ENCODE measurements around the gene UBE2S.

The UBE2S gene

DNA sequence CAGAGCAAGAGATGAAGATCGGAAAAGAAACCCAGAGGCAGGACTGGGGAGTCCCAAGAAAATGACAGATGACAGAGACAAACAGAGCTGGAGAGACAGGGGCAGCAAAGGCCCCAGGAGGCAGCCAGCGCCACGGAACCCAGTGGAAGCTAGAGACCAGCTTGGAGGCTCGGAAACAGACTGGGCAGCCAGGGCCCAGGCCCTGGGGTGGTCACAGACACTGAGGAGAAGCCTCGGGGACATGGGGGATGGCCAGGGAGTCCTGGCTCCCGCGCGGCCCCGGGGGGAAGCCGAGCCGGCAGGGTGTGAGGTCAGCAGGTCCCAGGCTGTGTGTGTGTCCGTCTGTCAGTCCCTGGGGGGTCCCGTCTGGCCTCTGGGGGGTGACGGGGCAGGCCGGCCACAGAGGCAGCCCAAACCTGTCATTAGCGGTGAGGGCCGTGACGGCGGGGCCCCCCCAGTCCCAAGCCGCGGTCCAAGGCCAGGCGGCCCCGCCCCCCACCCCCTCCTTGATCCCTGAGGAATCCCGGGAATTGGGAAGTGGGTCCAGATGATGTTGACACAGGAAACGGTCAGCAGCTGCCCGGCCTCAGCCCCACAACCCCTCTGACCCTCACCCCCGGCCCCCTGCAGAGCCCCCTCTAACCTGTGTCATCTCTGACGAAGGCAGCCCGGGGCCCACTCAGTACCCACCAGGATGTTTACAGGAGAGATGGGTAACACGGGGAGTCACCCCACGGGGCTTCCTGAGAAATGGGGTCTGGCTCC is 33.4 kb downstream of the UBE2S start:
- H3K27ac Mint-ChIP-seq = peak overlapping the region; percentile 70
- H3K4me1 Mint-ChIP-seq = peaks cover 47% of the 10 kb centered on the region
- peak overlapping the region; percentile 36 for H3K4me3 Mint-ChIP-seq
- no peaks in the 10 kb centered on the region for H3K36me3 Mint-ChIP-seq (ENCODE audit: low read depth)
- no peaks in the 10 kb centered on the region for H3K9me3 Mint-ChIP-seq
- H3K27me3 Mint-ChIP-seq (ENCODE audit: low read depth, poor library complexity) = peaks cover 38% of the 10 kb centered on the region
- TF ChIP-seq, protein P1, sequence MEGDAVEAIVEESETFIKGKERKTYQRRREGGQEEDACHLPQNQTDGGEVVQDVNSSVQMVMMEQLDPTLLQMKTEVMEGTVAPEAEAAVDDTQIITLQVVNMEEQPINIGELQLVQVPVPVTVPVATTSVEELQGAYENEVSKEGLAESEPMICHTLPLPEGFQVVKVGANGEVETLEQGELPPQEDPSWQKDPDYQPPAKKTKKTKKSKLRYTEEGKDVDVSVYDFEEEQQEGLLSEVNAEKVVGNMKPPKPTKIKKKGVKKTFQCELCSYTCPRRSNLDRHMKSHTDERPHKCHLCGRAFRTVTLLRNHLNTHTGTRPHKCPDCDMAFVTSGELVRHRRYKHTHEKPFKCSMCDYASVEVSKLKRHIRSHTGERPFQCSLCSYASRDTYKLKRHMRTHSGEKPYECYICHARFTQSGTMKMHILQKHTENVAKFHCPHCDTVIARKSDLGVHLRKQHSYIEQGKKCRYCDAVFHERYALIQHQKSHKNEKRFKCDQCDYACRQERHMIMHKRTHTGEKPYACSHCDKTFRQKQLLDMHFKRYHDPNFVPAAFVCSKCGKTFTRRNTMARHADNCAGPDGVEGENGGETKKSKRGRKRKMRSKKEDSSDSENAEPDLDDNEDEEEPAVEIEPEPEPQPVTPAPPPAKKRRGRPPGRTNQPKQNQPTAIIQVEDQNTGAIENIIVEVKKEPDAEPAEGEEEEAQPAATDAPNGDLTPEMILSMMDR (IDR thresholded peaks at IDR 0.05) = no peak
- DNase-seq = peak; percentile 32

DNA sequence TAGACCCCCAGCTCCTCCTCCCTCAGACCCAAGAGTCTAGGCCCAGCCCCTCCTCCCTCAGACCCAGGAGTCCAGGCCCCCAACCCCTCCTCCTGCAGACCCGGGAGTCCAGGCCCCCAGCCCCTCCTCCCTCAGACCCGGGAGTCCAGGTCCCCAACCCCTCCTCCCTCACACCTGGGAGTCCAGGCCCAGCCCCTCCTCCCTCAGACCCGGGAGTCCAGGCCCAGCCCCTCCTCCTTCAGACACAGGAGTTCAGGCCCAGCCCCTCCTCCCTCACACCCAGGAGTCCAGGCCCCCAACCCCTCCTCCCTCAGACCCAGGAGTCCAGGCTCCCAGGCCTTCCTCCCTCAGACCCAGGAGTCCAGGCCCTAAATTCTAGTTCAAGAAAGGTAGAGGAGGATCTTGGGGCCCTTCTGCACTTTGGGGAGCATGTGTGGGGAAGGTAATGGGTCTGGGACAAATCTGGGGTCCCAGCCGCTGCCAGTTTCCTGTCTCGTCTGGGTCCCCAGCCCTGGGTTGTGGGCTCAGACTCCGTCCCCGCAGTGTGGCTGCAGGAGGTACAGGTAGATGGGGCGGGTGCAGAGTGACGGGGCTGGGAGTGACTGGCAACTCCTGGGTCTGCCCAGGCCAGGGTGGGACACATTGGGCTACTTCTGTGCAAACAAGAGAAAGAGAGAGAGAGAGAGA is 34.1 kb downstream of the UBE2S start:
- Mint-ChIP-seq H3K27me3 (ENCODE audit: low read depth, poor library complexity) (peaks cover 38% of the 10 kb centered on the region), H3K4me3 (peak overlapping the region; percentile 36), H3K36me3 (ENCODE audit: low read depth) (no peaks in the 10 kb centered on the region), H3K9me3 (no peaks in the 10 kb centered on the region), H3K27ac (peak overlapping the region; percentile 70), H3K4me1 (peaks cover 47% of the 10 kb centered on the region)
- no peak for DNase-seq
- TF ChIP-seq, protein P1 (IDR thresholded peaks at IDR 0.05) = no peak

DNA sequence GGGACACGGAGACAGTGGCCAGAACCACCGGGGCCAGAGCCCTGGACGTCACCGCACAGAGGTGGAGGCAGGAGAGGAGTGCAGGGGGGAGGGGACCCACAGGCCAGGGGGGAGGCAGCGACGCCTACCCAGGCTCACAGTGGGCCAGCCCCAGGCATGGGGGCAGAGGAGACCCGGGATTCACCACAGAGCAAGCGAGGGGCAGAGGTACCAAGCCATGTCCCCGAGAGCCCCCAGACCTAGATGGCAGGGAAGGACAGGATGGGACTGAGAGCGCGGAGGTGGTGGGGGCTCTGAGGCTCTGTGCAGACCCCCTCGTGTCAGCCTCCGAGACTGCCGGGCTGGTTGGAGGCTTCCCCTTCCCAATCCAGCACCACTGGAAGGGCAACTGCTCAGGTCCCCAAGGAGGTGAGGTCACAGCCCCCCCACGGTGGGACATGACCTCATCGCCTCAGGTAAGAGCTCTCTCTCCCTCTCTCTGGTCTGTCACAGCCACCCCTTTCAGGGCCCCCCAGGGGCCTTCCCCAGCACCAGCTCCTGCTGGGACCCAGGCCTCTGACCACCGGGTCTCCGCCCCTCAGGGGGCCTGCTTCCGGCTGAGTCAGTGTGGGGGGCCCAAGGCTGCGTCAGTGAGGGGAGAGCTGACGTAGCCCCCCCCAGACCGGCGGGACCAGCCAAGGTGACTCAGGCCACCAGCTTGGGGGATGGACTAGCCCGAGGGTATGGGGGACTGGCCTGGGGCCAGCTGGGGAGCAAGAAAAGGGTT is 35.1 kb downstream of the UBE2S start:
- TF ChIP-seq, protein P1 (IDR thresholded peaks at IDR 0.05) = no peak
- Mint-ChIP-seq H3K36me3 (ENCODE audit: low read depth) (no peaks in the 10 kb centered on the region), H3K4me3 (peak overlapping the region; percentile 10), H3K27me3 (ENCODE audit: low read depth, poor library complexity) (peaks cover 39% of the 10 kb centered on the region), H3K4me1 (peaks cover 40% of the 10 kb centered on the region), H3K9me3 (no peaks in the 10 kb centered on the region), H3K27ac (no peak overlapping the region)
- no peak for DNase-seq

DNA sequence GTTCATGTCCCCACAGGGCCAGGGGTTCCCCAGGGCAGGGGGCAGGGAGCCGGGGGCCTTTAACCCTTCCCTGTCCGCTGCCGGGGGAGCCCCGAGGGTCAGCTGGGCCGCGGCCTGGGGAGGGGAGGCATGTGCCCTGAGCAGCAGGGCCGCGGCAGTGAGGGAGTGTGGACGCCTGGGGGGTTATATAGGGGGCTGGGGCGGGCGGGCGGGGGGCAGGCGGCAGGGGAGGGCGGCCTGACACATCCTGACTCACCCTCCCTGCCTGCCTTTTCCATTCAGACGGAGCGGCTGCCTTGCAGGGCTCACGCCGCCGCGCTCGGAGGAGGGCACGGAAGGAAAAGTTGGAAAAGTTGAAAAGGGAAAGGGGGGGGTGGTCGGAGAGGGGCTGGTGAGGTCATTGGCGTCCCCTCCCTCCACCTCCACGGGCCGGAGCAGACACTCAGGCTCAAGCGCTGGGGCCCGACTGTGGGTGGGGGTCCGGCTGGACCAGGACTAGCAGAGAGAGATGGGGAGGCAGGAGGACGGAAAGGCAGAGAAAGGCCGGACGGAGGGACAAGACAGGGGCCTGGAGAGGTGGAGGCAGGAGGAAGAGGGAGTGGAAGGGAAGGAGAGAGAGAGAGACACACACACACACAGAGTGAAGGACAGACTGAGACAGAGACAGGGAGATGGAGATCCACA is 37.1 kb downstream of the UBE2S start, which contains the start of gene IL11:
TSS of gene IL11 (minus strand) at position 159 of the 684 bp plus-strand sequence. CDS start at position 6, 153 bp downstream.
- no peak for DNase-seq
- Mint-ChIP-seq H3K36me3 (ENCODE audit: low read depth) (no peaks in the 10 kb centered on the region), H3K4me1 (peaks cover 33% of the 10 kb centered on the region), H3K27ac (no peak within 1 kb of the TSS), H3K27me3 (ENCODE audit: low read depth, poor library complexity) (peaks cover 40% of the 10 kb centered on the region), H3K4me3 (peak within 1 kb of the TSS; percentile 82), H3K9me3 (no peaks in the 10 kb centered on the region)
- TF ChIP-seq, protein P1 (IDR thresholded peaks at IDR 0.05) = no peak

DNA sequence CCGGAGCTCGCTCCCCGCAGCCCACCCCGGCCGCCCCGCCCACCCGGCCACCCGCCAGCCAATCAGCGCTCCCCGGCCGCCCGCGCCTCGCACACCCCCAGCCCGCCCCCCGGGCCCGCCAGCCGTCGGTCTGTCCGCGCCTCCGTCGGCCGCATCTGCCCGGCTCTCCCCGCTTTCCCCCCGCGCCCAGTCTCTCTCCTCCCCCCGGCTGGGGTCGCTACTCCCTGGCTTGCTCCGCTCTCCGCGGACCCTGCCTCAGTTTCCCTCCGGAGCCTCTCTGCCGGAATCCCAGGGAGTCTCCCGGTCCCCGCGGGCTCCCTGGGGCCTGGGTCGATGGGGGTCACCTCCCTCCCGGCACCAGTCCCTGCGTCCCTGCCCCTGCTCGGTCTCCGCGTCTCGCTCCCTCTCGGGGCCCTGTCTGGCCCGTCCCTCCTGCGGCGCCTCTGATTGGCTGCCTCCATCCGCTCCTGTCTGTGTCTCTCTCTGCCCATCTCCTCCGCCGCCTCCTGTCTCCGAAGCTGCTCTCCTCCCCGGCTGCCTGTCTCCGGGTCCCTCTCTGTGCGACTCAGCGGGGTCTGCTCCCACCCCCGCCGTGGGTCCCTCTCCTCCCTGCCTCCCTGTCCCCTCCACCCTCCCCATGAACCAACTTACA is 37.8 kb downstream of the UBE2S start:
- peaks cover 40% of the 10 kb centered on the region for H3K27me3 Mint-ChIP-seq (ENCODE audit: low read depth, poor library complexity)

More for the DNA sequence above, 37.8 kb downstream of the UBE2S start:
- Mint-ChIP-seq H3K4me1 (peaks cover 33% of the 10 kb centered on the region), H3K36me3 (ENCODE audit: low read depth) (no peaks in the 10 kb centered on the region), H3K27ac (no peak overlapping the region), H3K4me3 (peak overlapping the region; percentile 82), H3K9me3 (no peaks in the 10 kb centered on the region)
- TF ChIP-seq, protein P1 (IDR thresholded peaks at IDR 0.05) = no peak
- DNase-seq = peak; percentile 74

Measured in nephron progenitor cell (in vitro differentiated cells).